Loucy (cell line): ENCODE results near the gene FOXE3.

ENCODE experiments used
- EZH2phosphoT487 ChIP-seq: fragments of 200-600 bp; IDR thresholded peaks from 2 replicates; pipeline ENCODE4 v1.6.1; 2018; ENCODE audit warnings: antibody characterized with exemption, mild to moderate bottlenecking, moderate library complexity, borderline replicate concordance
- TF ChIP-seq, protein P1 (sequence below): fragments of 200-600 bp; sonication (generic); conservative IDR thresholded peaks from 2 replicates; pipeline ENCODE4 v1.5.1; 2014; ENCODE audit warnings: mild to moderate bottlenecking, antibody characterized with exemption, low read length

- TF ChIP-seq, protein P1, sequence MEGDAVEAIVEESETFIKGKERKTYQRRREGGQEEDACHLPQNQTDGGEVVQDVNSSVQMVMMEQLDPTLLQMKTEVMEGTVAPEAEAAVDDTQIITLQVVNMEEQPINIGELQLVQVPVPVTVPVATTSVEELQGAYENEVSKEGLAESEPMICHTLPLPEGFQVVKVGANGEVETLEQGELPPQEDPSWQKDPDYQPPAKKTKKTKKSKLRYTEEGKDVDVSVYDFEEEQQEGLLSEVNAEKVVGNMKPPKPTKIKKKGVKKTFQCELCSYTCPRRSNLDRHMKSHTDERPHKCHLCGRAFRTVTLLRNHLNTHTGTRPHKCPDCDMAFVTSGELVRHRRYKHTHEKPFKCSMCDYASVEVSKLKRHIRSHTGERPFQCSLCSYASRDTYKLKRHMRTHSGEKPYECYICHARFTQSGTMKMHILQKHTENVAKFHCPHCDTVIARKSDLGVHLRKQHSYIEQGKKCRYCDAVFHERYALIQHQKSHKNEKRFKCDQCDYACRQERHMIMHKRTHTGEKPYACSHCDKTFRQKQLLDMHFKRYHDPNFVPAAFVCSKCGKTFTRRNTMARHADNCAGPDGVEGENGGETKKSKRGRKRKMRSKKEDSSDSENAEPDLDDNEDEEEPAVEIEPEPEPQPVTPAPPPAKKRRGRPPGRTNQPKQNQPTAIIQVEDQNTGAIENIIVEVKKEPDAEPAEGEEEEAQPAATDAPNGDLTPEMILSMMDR, result peak; percentile 50
- no peak for TF ChIP-seq EZH2phosphoT487
Measured at GRCh38 chr1:47449822-47450552, 33.9 kb downstream of the FOXE3 start.
